NCI-H2227 treated with DMSO at 0.1 percent for 48 hours (cell line): ENCODE data around the gene NUDT16L1.

ENCODE experiments used
- DNase-seq: peaks from one replicate; lab custom pipeline; 2025; lab: John Stamatoyannopoulos, UW

Gene NUDT16L1

DNA sequence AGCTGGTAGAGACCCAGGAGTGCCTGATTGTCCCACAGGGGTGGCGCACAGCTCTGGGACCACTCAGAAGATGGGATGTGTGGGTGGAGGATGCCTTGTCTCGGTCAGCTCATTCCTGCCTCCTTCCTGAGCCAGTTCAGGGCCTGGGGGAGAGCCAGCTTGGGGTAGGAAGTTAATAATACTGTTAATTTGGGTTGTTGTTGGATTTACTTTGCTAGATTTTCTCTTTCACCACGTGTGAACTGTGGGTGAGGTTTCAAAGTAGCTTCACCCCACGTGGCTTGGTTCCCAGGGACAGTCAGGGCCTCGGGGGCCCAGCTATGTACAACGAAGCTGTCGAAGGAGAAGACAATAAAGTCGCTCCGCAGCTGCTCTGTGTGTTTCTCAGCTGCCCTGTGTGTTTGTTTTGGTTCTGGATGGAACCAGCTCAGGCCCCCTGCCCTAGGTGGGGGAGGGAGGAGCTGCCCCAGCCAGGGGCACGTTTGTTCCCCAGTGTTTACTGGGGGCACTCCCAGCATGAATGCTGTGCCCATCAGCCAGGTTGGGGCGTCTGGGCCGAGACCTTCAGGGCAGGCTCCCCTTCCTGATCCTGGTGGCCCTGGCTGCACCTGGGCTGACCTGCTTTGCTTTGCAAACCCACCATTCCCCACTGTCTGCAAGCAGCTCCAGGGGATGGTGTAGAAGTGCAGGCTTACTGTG, 2.3 kb downstream of the NUDT16L1 start:
- no peak for DNase-seq

GRCh38 chr16:4696172-4696904, 3.0 kb downstream of the NUDT16L1 start:
- DNase-seq = no peak

DNA sequence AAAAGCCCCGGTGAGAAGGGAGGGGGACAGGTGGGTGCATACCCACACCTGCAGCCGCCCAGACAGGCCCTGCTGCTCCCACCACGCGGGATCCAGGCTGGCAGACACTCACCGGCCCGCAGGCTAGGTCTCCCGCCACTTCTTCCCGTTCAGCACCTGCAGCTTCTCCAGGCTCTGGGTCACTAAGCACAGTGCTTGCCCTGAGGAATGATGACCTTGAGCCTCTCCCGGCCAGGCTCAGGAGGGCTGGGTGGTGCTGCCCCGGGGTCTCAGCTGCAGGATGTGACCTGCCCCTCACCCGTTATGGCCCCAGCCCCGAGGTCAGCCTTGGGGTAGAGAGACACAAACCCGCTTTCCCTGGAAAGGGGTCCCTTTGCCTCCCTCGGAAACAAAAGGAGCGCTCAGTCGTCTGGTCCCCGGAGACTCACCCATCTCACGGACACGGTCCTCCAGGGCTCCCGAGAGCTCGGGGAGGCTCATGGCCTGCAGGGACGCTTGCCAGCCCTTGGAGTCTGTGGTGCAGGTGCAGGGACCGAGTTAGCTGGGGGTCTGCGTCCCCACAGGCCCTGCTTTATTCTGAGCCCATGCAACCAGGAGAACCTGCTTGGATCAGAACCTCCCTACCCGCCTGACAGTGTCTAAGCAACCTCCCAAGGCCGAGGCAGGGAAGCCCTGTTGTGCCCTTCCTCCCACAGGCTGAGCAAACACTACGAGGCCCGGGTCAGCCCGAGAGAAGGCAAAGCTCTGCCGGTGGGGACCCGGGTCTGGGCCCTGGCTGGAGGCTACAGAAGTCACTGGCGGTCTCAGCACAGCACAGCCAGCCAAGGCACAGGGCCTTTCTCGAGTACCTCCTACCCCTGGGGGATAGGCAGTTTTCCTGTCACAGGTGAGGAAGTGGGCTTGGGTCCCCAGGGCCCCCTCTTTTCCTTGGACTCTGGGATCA, 3.8 kb downstream of the NUDT16L1 start:
- DNase-seq = no peak

GRCh38 chr16:4697848-4698291, 4.5 kb downstream of the NUDT16L1 start:
- no peak for DNase-seq

GRCh38 chr16:4698321-4699045, 5.1 kb downstream of the NUDT16L1 start:
- DNase-seq = no peak

DNA sequence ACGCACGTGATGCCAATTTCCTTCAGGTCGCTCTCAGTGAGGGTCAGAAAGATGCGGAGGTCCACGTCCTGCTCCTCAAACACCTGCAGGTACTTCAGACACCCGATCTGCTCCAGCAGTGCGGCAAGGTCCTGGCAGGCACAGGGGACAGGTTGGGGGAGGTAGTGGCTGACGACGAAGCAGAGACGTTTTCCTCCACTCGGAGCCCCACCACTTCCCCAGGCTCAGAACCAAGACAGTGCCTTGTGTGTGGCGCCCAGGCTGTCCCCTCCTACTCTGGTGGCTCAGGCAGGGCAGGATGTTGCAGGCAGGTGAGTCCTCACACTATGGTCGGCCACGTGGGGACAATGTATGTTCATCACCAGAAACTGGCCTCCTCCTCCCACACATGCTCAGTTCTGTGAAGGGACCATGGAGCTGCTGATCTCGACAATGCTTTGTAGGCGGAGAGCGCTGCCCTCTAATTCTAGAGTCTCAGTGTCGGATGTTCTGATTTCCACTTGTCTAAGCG, 5.7 kb downstream of the NUDT16L1 start:
- no peak for DNase-seq

- DNase-seq = no peak
Observed at GRCh38 chr16:4700380-4700996, 7.1 kb downstream of the NUDT16L1 start.

GRCh38 chr16:4700997-4701743, 7.8 kb downstream of the NUDT16L1 start:
- no peak for DNase-seq

DNA sequence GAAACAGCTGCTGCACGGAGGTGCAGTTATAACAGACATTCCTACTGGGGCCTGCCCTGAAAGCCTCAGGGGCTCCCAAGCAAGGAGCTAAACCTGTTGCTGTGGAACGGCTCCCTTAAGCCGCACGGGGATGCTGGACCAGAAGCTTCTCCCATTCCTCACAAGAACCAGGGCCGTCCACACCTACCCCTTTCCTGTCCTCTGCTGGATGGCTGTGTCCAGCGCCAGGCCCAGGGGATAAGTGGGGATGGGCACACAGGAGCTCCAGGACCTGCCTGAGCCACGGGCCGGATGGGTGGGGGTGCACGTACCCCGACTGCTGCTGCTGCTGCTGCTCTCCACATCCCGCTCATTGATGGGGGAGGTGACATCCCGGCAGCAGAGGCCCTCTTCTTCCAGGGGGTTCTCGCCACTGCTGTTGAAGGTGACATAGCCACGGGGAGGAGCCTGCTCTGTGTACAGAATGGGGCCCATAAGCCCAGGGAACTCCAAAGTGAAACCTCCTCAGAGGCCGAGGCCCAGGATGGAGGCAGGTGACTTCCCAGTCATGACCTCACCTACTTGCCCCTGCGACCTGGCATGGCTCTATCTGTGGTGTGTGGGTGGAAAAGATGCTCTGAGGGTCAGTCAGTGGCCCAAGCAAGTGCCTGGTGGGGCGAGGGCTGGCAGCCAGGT, 8.6 kb downstream of the NUDT16L1 start:
- DNase-seq = no peak

GRCh38 chr16:4702466-4702808, 9.1 kb downstream of the NUDT16L1 start:
- DNase-seq = no peak

GRCh38 chr16:4703906-4704305, 10.5 kb downstream of the NUDT16L1 start:
- DNase-seq = no peak

DNA sequence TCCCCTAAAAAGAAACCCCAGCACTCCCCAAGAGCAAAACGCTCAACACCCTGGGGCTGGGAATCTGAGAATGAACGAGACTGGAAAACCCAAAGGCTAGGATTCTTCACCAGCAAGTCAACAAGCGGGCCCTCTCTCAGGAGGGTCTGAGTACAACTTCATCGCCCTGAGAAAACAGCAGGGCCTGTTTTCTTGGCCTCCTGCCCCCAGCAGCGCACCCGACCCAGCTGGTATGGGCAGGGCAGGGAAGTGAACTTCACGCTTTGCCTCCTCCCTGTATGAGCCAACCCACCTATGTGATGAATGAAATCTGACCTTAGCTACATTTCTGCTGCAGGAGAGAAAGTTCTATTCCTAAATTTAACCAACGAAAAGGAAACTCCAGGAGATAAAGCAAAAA, 11.1 kb downstream of the NUDT16L1 start:
- no peak for DNase-seq

GRCh38 chr16:4704913-4705312, 11.6 kb downstream of the NUDT16L1 start:
- DNase-seq = no peak

GRCh38 chr16:4706871-4707270, 13.5 kb downstream of the NUDT16L1 start:
- no peak for DNase-seq

GRCh38 chr16:4709481-4709880, 16.1 kb downstream of the NUDT16L1 start:
- no peak for DNase-seq

DNA sequence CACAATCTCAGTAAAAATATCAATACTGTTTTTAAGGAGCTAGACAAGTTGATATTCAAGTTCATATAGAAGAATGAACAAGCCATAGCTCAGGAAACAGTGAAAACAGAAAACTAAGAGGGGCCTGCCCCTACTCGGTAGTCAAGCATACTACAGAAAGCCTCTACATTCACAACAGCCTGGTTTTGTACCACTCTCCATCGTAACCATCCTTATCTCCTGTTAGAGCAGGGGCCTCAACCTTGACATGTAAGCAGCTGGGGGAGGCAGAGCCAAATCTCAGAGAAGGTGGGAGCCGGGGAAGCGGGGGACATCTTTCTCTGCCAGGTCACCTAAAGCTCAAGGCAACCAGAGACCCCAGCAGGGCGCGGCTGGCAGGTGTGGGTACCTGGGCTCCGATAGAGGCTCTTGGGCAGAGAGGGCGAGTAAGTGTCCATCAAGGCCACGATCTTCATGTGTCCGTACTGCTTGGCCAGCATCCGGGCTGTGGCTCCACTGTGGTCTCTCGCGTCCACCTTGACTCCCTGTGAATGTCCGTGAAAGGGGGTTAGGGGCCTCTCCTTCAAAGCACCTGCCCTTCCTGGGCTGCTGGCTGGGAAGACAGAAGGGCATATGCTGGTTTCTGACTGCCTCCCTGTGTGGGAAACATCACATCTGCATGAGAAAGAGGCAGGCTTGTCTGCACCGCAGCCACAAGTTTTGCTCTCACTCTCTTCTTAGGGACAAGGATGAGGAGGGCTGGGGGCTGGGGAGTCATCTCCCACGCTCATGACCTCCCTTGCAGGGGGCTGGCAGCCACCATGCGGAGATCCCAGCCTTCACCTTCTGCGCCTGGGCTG, 20.5 kb downstream of the NUDT16L1 start:
- DNase-seq = no peak

DNA sequence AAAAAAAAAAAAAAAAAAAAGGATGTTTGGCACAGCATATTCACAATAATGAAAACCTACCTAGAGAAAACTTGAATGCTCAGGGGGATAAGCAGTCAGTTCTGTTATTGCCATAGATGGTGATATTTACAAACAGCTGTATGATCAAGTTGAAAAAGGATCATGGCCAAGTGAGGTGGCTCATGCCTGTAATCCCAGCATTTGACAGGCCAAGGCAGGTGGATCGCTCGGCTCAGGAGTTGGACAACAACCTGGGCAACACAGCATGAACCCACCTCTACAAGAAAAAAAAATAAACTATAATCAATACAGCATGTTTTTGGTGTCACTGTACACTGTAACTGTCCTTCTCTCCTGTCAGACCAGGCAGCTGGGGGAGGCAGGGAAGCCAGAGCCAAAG, 21.6 kb downstream of the NUDT16L1 start:
- DNase-seq = no peak

GRCh38 chr16:4718466-4718865, 25.1 kb downstream of the NUDT16L1 start:
- DNase-seq = no peak
